HG03575 (cell line): Measurements from ENCODE around the gene ZIC1.

Experiments
- ATAC-seq: cut with Tn5 transposase; IDR thresholded peaks from one replicate; pipeline ENCODE4 v1.9.1; 2021; ENCODE audit not compliant: unreplicated experiment, insufficient number of reproducible peaks, low FRiP score; ENCODE audit errors: extremely low read depth

Gene ZIC1

DNA sequence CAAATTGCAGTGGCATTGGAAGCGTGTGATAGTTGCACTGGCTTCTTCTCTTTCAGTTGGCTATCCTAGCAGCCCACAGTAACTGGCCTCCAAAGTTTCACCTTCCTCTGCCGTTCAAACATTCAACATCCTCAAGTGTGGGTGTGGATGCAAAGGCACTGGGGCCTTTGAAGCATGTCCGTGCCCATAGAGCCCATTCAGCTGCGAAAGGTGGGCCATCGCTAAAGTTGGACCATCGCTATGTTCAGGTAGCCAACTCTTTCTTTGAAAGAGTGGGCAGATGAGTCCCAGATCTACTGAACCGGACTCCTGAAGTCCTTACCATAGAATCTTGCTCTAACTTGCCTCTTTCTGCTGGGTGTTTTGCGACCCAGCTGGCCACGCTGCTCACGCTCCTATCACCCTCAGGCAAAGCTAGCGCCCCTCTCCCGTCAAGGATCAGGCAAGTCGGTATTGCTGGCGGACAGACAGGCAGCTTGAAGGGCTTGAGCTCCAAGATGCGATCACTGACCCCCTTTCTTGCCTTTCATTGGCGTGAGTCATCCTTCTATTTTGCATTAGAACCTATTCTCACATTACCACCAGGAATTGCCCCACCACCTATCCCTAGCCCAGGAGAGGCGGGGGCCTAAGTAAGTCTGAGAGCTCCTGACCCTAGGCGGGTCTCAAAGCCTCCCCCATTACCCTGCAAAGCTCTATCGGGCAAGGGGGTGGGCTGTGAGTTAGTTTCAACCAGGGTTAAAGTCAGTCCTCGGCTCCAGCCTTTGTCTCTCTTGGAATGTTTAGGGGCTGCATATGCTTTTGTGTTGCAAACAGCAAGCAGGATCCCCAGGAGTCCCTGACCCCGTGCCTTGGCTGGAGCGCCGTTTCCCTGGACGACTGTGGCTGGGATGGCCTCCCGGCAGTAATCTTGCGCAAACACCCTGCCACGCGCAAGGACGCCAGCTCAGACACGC is 31.5 kb upstream of the ZIC1 start:
- ATAC-seq = no peak

DNA sequence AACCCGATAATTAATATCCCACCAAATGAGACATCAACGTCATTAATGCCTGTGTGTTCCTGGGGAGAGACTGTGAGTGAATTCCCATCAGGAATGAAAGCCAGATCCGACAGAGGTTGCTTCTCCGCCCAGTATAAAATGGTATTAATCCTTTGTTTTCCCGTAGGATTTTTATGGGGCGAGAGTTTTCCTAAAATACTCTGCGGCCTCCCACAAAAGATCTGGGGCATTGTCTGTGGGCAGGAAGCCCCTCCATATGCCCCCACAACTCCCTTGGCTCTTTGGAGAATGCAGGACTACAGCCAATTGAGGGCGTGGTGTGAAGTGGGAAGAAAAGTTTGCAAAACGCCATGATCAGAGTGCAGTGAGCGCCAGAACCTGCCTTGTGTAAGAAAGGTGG is 29.5 kb upstream of the ZIC1 start:
- no peak for ATAC-seq

DNA sequence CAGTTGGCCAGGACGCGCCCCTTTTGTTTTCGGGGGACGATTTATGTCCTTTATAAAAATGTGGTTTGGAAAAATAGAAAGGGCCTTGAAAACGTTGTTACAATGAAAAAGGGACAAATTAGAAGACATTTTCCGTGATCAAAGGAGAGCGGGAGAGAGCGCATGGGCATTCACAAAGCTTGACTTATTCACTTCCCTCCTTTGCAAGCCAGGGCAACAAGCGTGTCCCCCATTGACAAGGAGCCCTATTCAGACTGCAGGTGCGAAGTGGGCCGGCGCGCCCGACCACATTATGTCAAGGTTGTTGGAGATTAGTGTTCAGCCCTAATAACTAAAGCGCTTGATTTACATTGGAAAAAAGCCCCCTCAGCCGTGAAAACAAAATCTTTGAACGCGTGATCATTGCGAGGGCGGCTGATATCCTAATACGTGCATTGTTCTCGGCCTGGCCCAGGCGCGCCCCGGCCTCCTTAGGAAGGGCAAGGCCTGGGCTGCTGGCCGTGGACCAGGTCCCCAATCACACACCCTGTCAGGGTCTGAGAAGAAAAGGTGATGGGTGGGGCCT is 28.7 kb upstream of the ZIC1 start:
- no peak for ATAC-seq

- no peak for ATAC-seq
Measured at GRCh38 chr3:147380977-147381376, 28.2 kb upstream of the ZIC1 start.

DNA sequence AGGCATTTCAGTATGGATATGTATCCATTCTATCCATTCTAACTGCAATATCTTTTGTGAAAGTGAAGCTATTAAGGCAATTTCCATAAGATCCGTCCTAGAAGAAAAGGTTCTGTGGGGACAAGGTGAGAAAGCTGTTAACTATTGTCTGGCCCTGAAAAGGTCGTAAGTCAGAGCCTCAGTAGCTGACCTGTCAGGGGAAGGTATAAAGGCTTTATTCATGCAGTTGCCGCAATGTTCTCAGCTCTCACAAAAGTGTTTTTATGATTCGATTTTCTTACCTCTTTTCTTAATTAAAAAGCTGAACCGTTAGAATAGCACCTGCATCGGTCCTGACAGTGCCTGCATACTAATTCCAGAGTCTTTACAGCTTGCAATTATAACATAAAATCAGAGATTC is 27.6 kb upstream of the ZIC1 start:
- ATAC-seq = no peak

DNA sequence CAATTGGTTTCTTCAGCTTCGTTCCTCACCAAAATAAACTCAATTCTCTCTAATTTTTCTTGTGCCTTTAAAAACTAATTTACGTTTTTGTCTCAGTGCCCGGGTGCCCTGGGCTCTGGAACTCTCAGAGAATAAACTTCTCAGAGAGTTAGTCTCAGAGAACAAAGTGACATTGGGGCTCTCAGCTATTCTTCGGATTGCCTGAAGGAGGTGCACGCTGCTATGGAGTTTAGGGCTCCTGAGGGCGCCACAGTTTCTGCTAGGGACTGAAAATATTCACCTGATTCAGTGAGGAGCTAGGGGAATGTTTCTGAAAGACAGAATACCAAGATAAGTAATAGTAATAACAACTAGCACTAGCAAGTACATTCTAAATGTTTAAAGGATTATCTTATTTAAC is 25.5 kb upstream of the ZIC1 start:
- no peak for ATAC-seq

DNA sequence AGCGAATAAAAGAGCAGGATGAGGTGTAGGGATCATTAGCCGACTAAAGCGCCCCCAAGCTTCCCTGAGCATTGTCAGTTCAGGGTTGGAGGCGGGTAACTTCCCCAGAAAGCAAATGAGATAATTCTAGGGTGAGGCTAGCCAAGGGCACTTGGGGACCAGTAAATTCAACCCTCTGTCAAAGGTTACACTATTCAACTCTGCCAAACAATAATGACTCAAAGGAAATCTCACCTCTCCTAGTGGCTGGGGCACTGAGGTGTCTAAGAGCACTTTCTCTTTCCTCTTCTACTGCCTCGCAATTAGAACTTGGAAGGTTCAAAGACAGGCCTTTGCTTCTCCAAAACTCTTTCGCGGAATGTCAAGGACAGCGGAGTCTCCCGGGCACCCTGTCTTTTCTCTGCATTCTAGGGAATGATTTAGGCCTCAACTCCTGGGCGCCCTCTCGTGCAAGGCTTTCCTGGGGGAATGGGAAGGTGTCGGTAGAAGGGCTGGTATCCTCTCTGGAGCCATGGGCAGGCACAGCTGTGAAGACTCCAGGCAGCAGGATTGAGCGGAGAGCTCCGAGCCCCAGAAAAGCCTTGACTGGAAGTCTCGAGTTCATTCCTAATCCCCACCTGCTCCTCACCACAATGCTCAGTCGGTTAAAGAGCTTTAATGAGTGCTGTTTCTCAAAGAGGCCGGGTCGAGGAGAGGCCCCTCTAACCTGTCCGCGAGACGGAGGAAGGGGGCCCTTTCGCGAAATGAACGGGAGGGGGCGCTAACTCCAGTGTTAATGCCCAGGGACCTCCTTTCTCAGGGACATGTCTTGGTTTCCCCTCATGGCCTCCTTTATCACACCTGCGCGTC is 24.7 kb upstream of the ZIC1 start:
- ATAC-seq = no peak

DNA sequence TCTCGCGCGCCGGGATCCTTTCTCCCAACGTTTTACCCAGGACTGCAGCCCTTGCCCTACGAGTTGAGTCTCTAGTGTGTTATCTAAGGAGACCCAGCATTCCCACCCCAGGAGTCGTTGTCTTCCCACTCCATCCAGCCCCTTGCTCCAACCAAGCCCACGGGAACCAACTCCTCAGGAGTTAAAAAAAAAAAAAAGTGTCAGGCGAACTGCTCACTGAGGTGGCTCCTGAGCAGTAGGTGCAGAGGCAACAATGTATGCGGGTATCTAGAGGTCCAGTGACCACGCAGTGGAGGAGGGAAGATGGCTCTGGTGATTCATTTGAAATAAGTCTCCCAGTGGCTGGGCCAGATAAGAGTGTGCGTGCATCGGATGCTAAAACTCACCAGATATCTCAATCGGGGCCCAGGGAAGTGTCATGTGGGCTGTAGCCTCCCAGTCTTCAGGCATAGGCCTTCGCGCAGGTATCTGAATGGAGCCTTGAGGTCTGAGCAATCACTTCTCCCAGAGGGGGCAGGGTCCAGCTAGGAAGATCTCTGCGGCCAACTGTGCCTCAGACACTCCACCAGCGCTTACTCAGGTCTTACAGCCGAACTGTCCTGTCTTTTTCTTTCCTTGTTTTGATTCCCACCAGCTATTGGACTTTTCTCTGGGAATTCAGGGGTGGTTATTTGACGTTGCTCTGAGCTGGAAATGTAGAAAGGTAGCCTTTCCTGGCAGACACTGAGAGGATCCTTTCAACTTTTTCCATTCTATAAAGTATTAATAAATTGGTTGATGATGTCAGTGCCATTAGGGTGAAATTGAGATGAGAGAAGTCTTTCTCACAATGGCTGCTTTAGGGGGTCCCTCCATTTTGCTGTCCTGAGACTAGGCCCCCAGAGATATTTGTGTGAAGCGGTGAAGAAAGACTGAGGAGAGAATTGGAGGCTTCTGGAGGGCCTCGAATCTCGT is 23.8 kb upstream of the ZIC1 start:
- no peak for ATAC-seq

DNA sequence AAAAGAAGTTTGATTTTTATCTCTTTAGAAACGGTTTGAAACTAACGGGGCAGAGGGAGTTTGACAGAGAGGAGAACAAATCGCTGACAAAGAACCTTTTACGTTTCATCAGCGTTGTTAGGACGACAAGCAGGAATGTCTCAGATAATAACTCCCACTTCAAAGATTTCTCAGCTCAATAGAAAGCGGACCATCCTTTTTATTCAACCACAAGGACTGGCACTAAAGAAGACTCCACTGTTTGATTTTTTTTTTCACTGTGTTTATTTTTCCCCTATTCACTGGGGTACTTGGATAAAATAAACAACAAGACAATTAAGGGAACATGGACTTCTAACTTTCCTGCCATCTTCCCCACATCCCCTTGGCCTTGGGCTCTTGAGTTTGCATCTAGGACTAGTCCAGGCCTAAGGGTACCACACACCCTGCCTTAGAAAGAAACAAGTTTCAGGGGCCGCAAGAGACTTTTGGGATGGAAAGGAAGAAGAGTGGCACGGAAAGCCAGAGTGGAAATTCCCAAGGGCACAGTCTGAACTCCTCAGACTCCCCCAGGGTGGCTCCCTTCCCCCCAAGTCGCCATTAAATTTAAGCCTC is 21.8 kb upstream of the ZIC1 start:
- ATAC-seq = no peak

GRCh38 chr3:147387885-147388699 is 21.1 kb upstream of the ZIC1 start:
- ATAC-seq = no peak

- no peak for ATAC-seq
Measured at GRCh38 chr3:147388700-147389580, 20.2 kb upstream of the ZIC1 start.

GRCh38 chr3:147389717-147390116 is 19.4 kb upstream of the ZIC1 start:
- ATAC-seq = no peak

GRCh38 chr3:147390589-147391569 is 18.3 kb upstream of the ZIC1 start:
- ATAC-seq = no peak

DNA sequence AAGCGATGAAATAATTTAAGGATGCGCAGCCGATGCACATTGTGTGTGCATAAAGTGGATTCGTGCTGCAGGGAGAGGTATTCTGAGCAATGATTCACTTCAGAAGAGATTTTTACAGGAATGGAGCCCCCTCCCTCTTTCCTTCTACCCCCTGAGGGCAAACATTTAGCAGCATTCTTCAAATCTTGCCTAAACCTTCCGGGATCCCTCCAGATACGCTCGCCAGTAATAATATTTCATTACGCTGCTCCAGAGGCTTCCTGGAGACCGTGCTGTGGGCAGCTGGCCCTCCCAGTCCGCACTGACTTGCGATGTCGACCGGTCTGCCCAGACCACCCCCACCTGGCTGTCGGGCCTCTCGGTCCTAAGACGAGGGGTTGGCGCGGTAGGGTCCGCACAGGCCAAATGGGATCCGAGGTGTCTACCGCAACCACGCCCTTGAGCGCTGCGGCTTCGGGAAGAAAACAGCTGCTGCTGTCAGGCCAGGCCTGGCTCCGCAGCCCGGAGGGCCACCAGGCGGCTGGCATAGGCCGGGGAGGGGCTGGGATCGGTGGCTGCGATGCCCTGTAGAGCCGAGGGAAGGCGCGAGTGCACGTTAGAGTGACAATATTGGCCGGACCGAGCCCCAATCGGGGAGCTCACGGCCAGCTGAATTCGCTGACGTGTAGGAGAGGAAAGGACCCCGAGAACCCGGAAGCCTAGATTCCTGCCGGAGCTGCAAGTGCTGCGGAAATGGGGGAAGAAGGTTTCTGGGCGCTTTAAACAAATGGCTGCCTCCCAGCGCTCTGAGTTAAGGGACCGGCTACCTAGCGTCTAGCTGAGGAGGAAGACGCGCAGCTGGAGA is 17.2 kb upstream of the ZIC1 start:
- no peak for ATAC-seq

GRCh38 chr3:147392625-147392946 is 16.6 kb upstream of the ZIC1 start:
- no peak for ATAC-seq
